Measurements from ENCODE around the gene HIPK4.
"Not testable (repeated sequence)": the region's sequence is repeated elsewhere in the genome, so short reads cannot be mapped to it uniquely, and the experiment has no call there.

Gene HIPK4

GRCh38 chr19:40390084-40390742 is at the start of gene HIPK4:
Gene HIPK4 (minus strand): TSS chr19:40390181. CDS start chr19:40389902, 279 bp downstream.
- DNase-seq = no peak

- DNase-seq = no peak
Measured at GRCh38 chr19:40438284-40438683, 48.3 kb upstream of the HIPK4 start.

- peak; percentile 95 for DNase-seq
Measured at GRCh38 chr19:40433391-40434216, 43.6 kb upstream of the HIPK4 start.

GRCh38 chr19:40432760-40433159 is 42.8 kb upstream of the HIPK4 start:
- DNase-seq = not testable (repeated sequence)

- DNase-seq = no peak
Measured at GRCh38 chr19:40431698-40432097, 41.7 kb upstream of the HIPK4 start.

- DNase-seq = not testable (repeated sequence)
Measured at GRCh38 chr19:40430242-40430641, 40.3 kb upstream of the HIPK4 start.

- not testable (repeated sequence) for DNase-seq
Measured at GRCh38 chr19:40428197-40428596, 38.2 kb upstream of the HIPK4 start.

GRCh38 chr19:40425450-40426287 is 35.7 kb upstream of the HIPK4 start, which contains the start of gene SERTAD1:
Gene SERTAD1 (minus strand): TSS chr19:40425992. CDS start chr19:40423546, 2,446 bp downstream.
- peak; percentile 99 for DNase-seq

- peak; percentile 41 for DNase-seq
Measured at GRCh38 chr19:40424637-40425449, 34.9 kb upstream of the HIPK4 start.

- DNase-seq = no peak
Measured at GRCh38 chr19:40423938-40424337, 34.0 kb upstream of the HIPK4 start.

- no peak for DNase-seq
Measured at GRCh38 chr19:40422748-40423566, 33.0 kb upstream of the HIPK4 start.

GRCh38 chr19:40421993-40422747 is 32.2 kb upstream of the HIPK4 start:
- no peak for DNase-seq

- DNase-seq = peak; percentile 95
Measured at GRCh38 chr19:40420766-40421765, 31.1 kb upstream of the HIPK4 start.

GRCh38 chr19:40420451-40420765 is 30.4 kb upstream of the HIPK4 start:
- DNase-seq = no peak

GRCh38 chr19:40419780-40420179 is 29.8 kb upstream of the HIPK4 start:
- no peak for DNase-seq

GRCh38 chr19:40419066-40419612 is 29.2 kb upstream of the HIPK4 start:
- no peak for DNase-seq

GRCh38 chr19:40418040-40418439 is 28.1 kb upstream of the HIPK4 start:
- no peak for DNase-seq

- no peak for DNase-seq
Measured at GRCh38 chr19:40417643-40417981, 27.6 kb upstream of the HIPK4 start.
